GM19239 (cell line): ENCODE measurements around the gene CLEC9A.
A peak's percentile ranks its signal among the peaks of the same experiment; 100 is the strongest.
"Not testable (repeated sequence)": the region's sequence is repeated elsewhere in the genome, so short reads cannot be mapped to it uniquely, and the experiment has no call there.

Experiments
- DNase-seq: peaks from one replicate; pipeline ENCODE4 v3.0.0; 2011; ENCODE audit warnings: low spot score; ENCODE audit not compliant: insufficient read length
- FAIRE-seq: peaks from 2 replicates; lab custom pipeline; 2011; peaks lifted over from hg19 to GRCh38; lab: Jason Lieb, UNC

CLEC9A gene

DNA sequence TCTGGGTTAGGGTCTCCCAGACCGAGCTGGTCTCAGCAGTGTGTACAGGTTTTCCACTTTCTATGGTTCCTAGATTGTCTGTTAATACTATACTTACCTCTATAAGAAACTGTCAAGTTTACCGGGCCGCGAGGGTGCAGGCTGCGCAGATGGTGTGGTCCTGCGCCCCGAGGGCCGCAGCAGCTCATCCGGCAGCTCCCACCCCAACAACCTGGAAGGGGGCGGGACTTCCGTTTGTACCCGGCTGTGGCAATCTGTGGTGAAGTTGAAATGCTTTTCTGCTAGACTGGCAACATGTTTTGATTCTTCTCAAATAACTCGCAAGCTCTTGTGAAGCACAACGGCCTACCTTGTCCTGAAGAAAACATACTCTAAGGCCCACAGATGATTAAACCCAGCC, at the start of gene CLEC9A:
Gene CLEC9A (plus strand): TSS at position 237 of the 400 bp plus-strand sequence. CDS start 22,006 bp downstream, outside the sequence.
- DNase-seq, result no peak
- no peak for FAIRE-seq

GRCh38 chr12:9991876-9992275, 38.6 kb upstream of the CLEC9A start:
- FAIRE-seq (no peak), DNase-seq (no peak)

GRCh38 chr12:9992296-9992695, 38.2 kb upstream of the CLEC9A start:
- no peak for FAIRE-seq
- DNase-seq, result no peak

- no peak for DNase-seq
- FAIRE-seq, result no peak
Observed at GRCh38 chr12:9999016-9999415, 31.5 kb upstream of the CLEC9A start, which contains the start of gene CLEC1B. TSS of gene CLEC1B (minus strand) at chr12:9999121. CDS start at chr12:9999100, 21 bp downstream.

GRCh38 chr12:10001171-10001776, 29.2 kb upstream of the CLEC9A start:
- FAIRE-seq, result no peak
- no peak for DNase-seq

GRCh38 chr12:10012630-10013330, 17.7 kb upstream of the CLEC9A start:
- DNase-seq, result no peak
- no peak for FAIRE-seq

DNA sequence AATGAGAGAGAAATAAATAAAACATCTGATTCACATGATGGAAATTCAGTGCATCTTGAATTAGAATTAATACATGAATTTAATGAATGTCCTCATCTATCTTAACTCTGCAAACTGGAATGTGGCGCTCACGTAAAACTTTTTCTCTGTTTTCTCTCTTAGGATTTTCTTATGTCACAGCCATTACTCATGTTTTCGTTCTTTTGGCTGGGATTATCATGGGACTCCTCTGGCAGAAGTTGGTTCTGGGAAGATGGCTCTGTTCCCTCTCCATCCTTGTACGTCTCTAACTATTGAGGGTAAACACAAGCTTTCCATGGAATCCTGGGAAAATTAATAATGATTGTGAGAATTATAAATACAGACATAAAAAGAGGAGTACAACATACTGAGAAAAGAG, 15.0 kb upstream of the CLEC9A start:
- no peak for FAIRE-seq

DNA sequence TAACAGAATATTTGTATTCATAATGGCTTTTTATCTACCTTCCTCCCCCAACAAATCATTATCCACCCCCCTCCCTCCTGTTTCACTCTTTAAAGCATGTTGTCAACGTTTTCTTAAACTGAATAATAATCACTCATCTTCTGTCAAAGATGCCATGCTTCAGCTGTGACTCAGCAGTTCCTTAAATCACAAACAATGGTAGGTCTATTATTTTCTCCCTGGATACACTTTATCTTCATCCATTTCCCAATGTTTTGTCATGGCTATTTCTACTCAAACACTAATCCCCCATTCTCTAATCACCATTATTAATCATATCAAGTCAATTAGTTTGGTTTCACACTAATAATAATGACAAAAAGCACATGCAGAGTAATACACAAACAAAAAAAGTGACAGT, 13.6 kb upstream of the CLEC9A start:
- FAIRE-seq (no peak), DNase-seq (no peak)

More for the DNA sequence above, 15.0 kb upstream of the CLEC9A start:
- no peak for DNase-seq

DNA sequence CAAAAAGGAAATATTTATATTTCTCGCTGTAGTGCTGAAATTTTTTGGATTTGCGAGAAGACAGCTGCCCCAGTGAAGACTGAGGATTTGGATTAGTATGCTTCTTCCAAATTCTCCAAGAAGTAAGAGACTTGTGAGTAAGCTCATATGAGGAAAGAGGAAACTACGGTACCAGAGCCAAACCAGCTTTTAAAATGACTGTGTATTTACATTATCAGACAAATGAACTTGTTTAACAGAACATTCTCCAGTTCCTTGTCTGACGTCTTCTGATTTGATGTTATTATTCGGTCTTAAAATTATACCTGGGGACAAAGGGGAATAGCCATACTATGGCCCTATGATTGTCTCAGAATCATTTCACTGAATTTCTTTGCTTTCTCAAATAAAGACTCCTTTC, 12.1 kb upstream of the CLEC9A start:
- FAIRE-seq (no peak), DNase-seq (no peak)

- FAIRE-seq, result no peak
- DNase-seq, result no peak
Observed at GRCh38 chr12:10021342-10021741, 9.1 kb upstream of the CLEC9A start.

- DNase-seq, result no peak
Observed at GRCh38 chr12:10025236-10025635, 5.2 kb upstream of the CLEC9A start.

DNA sequence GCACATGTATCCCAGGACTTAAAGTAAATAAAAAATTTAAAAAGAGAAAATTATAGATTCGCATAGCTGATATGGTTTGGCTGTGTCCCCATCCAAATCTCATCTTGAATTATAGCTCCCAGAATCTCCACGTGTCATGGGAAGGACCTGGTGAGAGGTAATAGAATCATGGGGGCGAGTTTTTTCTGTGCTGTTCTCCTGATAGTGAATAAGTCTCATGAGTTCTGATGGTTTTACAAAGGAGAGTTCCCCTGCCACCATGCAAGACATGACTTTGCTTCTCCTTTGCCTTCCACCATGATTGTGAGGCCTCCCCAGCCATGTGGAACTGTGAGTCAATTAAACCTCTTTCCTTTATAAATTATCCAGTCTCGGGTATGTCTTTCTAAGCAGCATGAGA, 3.8 kb upstream of the CLEC9A start:
- FAIRE-seq, DNase-seq: not testable (repeated sequence)

More at GRCh38 chr12:10025236-10025635, 5.2 kb upstream of the CLEC9A start:
- peak; percentile 23 for FAIRE-seq

DNA sequence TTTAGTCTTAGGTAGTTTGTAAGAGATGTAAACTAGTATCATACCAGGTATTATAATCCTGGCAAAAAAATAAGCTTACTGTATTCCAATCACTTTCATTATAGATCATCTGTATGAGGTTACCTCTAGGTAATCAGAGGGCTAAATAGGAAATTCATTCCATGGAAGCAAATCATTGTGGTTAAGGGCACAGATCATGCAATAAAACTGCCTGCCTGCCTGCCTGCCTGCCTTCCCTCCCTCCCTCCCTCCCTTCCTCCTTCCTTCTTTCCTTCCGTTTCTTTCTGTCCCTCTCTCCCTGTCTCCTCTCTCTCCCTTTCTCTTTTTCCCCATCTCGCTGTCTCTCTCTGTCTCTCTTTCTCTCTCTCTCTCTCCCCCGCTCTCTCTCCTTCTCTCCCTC, 3.2 kb upstream of the CLEC9A start:
- FAIRE-seq (no peak), DNase-seq (no peak)

DNA sequence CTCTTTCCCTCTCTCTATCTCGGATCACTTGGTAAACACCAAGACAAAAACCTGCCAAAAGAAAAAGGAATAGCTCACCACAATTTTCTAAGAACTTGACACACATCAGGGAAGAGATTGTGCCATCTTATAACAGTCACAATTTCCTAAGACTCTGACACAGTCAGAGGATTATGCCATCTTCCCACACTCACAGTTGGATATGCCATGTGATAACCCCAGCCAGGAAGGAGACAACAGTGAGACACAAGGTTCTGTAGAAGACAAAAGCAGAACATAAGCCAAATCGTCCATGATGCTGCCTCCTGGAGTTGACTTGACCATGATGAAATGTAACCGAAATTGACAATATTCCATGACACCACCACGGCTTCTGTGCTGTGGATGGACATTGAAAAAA, 2.8 kb upstream of the CLEC9A start:
- DNase-seq (no peak), FAIRE-seq (no peak)

GRCh38 chr12:10031321-10031720, 839 bp downstream of the CLEC9A start:
- FAIRE-seq (no peak), DNase-seq (no peak)

GRCh38 chr12:10031771-10032175, 1.3 kb downstream of the CLEC9A start:
- DNase-seq (no peak), FAIRE-seq (no peak)

- FAIRE-seq (no peak), DNase-seq (no peak)
Observed at GRCh38 chr12:10033783-10034545, 3.5 kb downstream of the CLEC9A start.

GRCh38 chr12:10042167-10042566, 11.7 kb downstream of the CLEC9A start:
- FAIRE-seq, result peak; percentile 4
- DNase-seq, result no peak

GRCh38 chr12:10048526-10048925, 18.0 kb downstream of the CLEC9A start:
- no peak for DNase-seq
- no peak for FAIRE-seq

GRCh38 chr12:10052193-10052913, 21.9 kb downstream of the CLEC9A start:
- DNase-seq (no peak), FAIRE-seq (peak; percentile 73)
